GM23338 (cell line): ENCODE measurements around the gene ALDH8A1. TPM values are rescaled to one million over a fixed set of nuclear protein-coding genes. Genes with fewer than 3 reads are reported as not detected.

ENCODE experiments used
- ATAC-seq: fragments of 200-7000 bp; cut with Tn5 transposase; 3 replicates; pipeline ENCODE4 v1.9.1; 2020
- DNase-seq: peaks from one replicate; pipeline ENCODE4 v3.0.0-alpha.2; 2015; ENCODE audit warnings: low spot score
- H2AFZ ChIP-seq: fragments of 200-600 bp; sonication (generic); 2 replicates; pipeline ENCODE4 v1.8.0; 2016; ENCODE audit warnings: antibody characterized with exemption, mild to moderate bottlenecking, moderate library complexity
- H3F3A ChIP-seq: fragments of 200-600 bp; sonication (generic); replicated peaks from 2 replicates; pipeline ENCODE4 v1.8.0; 2017; ENCODE audit warnings: antibody characterized with exemption, mixed run types, low read depth
- H3K27ac ChIP-seq: fragments of 200-600 bp; sonication (generic); 2 replicates; pipeline ENCODE4 v1.6.1; 2016; ENCODE audit warnings: low read depth
- H3K27me3 ChIP-seq: fragments of 200-600 bp; sonication (generic); 2 replicates; pipeline ENCODE4 v1.8.0; 2016; ENCODE audit warnings: mild to moderate bottlenecking, mixed run types, moderate library complexity; ENCODE audit not compliant: insufficient read depth
- H3K36me3 ChIP-seq: fragments of 200-600 bp; sonication (generic); 2 replicates; pipeline ENCODE4 v1.8.0; 2016; ENCODE audit warnings: mild to moderate bottlenecking; ENCODE audit not compliant: insufficient read depth
- H3K4me1 ChIP-seq: fragments of 200-600 bp; sonication (generic); 2 replicates; pipeline ENCODE4 v1.8.0; 2016; ENCODE audit warnings: mild to moderate bottlenecking, moderate library complexity; ENCODE audit not compliant: insufficient read depth
- H3K4me2 ChIP-seq: fragments of 200-600 bp; sonication (generic); 2 replicates; pipeline ENCODE4 v1.7.1; 2017; ENCODE audit warnings: mixed run types
- H3K4me3 ChIP-seq: fragments of 200-600 bp; sonication (generic); 2 replicates; pipeline ENCODE4 v1.6.1; 2016; ENCODE audit warnings: mixed run types
- H3K79me2 ChIP-seq: fragments of 200-600 bp; sonication (generic); replicated peaks from 2 replicates; pipeline ENCODE4 v1.8.0; 2017; ENCODE audit warnings: mild to moderate bottlenecking; ENCODE audit not compliant: insufficient read depth
- H3K9me2 ChIP-seq: fragments of 200-600 bp; sonication (generic); 2 replicates; pipeline ENCODE4 v1.8.0; 2017; ENCODE audit not compliant: insufficient read depth
- H4K20me1 ChIP-seq: fragments of 200-600 bp; sonication (generic); replicated peaks from 2 replicates; pipeline ENCODE4 v1.8.0; 2017; ENCODE audit warnings: mild to moderate bottlenecking; ENCODE audit not compliant: insufficient read depth
- H3K27ac Mint-ChIP-seq: 2 replicates; pipeline ENCODE4 v1.8.0; 2020; ENCODE audit warnings: inconsistent platforms, mild to moderate bottlenecking, moderate library complexity, mixed read lengths
- H3K27me3 Mint-ChIP-seq: 3 replicates; pipeline ENCODE4 v1.8.0; 2022; ENCODE audit warnings: low read depth, mild to moderate bottlenecking, moderate library complexity, mixed read lengths, inconsistent platforms; ENCODE audit not compliant: insufficient read depth, poor library complexity
- H3K36me3 Mint-ChIP-seq: 3 replicates; pipeline ENCODE4 v1.8.0; 2021; ENCODE audit warnings: low read depth, mild to moderate bottlenecking, inconsistent platforms, moderate library complexity, mixed read lengths
- H3K4me1 Mint-ChIP-seq: 3 replicates; pipeline ENCODE4 v1.8.0; 2020; ENCODE audit warnings: mild to moderate bottlenecking, inconsistent platforms, mixed read lengths
- H3K4me3 Mint-ChIP-seq: 3 replicates; pipeline ENCODE4 v1.8.0; 2021; ENCODE audit warnings: moderate library complexity, mild to moderate bottlenecking, inconsistent platforms, mixed read lengths
- H3K9me3 Mint-ChIP-seq: 3 replicates; pipeline ENCODE4 v1.8.0; 2020; ENCODE audit warnings: moderate library complexity, mild to moderate bottlenecking, inconsistent platforms, mixed read lengths
- CREB1 ChIP-seq: fragments of 250-450 bp; sonication (Bioruptor Pico); IDR thresholded peaks from 2 replicates; pipeline ENCODE4 v1.5.0; 2020; ENCODE audit warnings: low read depth, mild to moderate bottlenecking, moderate library complexity
- CTCF ChIP-seq, 2 experiments: fragments of 200-600 bp in 1 of 2; sonication (generic) in 1 of 2; conservative IDR thresholded peaks; 2 replicates each; pipeline versions ENCODE4 v1.5.1 to v1.6.1; 2016 to 2017; ENCODE audit warnings: antibody characterized with exemption in 2 of 2, low read depth in 2 of 2, mild to moderate bottlenecking in 2 of 2, moderate library complexity in 1 of 2
- ETS1 ChIP-seq: IDR thresholded peaks from 2 replicates; pipeline ENCODE4 v1.6.1; 2016; ENCODE audit warnings: antibody characterized with exemption
- EZH2 ChIP-seq: fragments of 200-600 bp; sonication (generic); IDR thresholded peaks from one replicate; pipeline ENCODE4 v1.8.0; 2017; ENCODE audit warnings: antibody characterized with exemption, mild to moderate bottlenecking, low read depth; ENCODE audit not compliant: unreplicated experiment
- EZH2phosphoT487 ChIP-seq: fragments of 200-600 bp; sonication (generic); IDR thresholded peaks from one replicate; pipeline ENCODE4 v1.8.1; 2018; ENCODE audit warnings: antibody characterized with exemption; ENCODE audit not compliant: unreplicated experiment
- JUNB ChIP-seq: IDR thresholded peaks from one replicate; pipeline ENCODE4 v1.6.1; 2016; ENCODE audit warnings: antibody characterized with exemption; ENCODE audit not compliant: unreplicated experiment
- NANOG ChIP-seq: IDR thresholded peaks from 2 replicates; pipeline ENCODE4 v1.6.1; 2016; ENCODE audit warnings: antibody characterized with exemption, borderline replicate concordance
- POLR2AphosphoS5 ChIP-seq: IDR thresholded peaks from 2 replicates; pipeline ENCODE4 v1.6.1; 2016; ENCODE audit warnings: antibody characterized with exemption, low read depth
- STAT1 ChIP-seq: IDR thresholded peaks from one replicate; pipeline ENCODE4 v1.6.1; 2016; ENCODE audit warnings: antibody characterized with exemption; ENCODE audit not compliant: unreplicated experiment
- ZNF114 ChIP-seq: fragments of 250-450 bp; sonication (Bioruptor Pico); IDR thresholded peaks from 2 replicates; pipeline ENCODE4 v1.5.0; 2020; ENCODE audit warnings: mild to moderate bottlenecking, moderate library complexity
- ZNF331 ChIP-seq: fragments of 250-450 bp; sonication (Bioruptor Pico); IDR thresholded peaks from 2 replicates; pipeline ENCODE4 v1.5.0; 2020; ENCODE audit warnings: low read depth, mild to moderate bottlenecking, moderate library complexity
- ZNF462 ChIP-seq: fragments of 250-450 bp; sonication (Bioruptor Pico); IDR thresholded peaks from 2 replicates; pipeline ENCODE4 v1.5.0; 2020; ENCODE audit warnings: mild to moderate bottlenecking, moderate library complexity
- polyA plus RNA-seq: library from polyadenylated mRNA; unstranded; fragments of >200 nt; fragmentation: Nextera tagmentation; extraction: Ambion mirVana; gene quantifications from 2 replicates; pipeline ENCODE4 v1.2.1, GENCODE V29; 2016
- total RNA-seq: library from RNA; depleted of rRNA; stranded (reverse); fragments of >200 nt; shearing (Covaris generic); gene quantifications from 2 replicates; pipeline ENCODE4 v1.2.3, GENCODE V29; 2014
- TF ChIP-seq, protein P1 (sequence below): IDR thresholded peaks from one replicate; pipeline ENCODE4 v1.6.1; 2018; ENCODE audit warnings: antibody characterized with exemption; ENCODE audit not compliant: unreplicated experiment

Gene ALDH8A1
- total and polyA plus RNA-seq, 2 experiments from 2014 or later = not detected

GRCh38 chr6:134967711-134968110 lies 17.8 kb upstream of the ALDH8A1 start:
- no peaks in the 10 kb centered on the region for H3K9me3 Mint-ChIP-seq
- Histone ChIP-seq H3K9me2 (no peaks in the 10 kb centered on the region), H3F3A (no peaks in the 10 kb centered on the region), H3K79me2 (no peaks in the 10 kb centered on the region), H4K20me1 (0 out of 2 replicates have a peak, but pooled peaks cover 7% of the 10 kb centered on the region), H2AFZ (no peak overlapping the region), H3K36me3 (peaks cover 13% of the 10 kb centered on the region; the same call in 1 of the 2 replicates), H3K4me1 (peaks cover 13% of the 10 kb centered on the region), H3K4me3 (no peak overlapping the region), H3K4me2 (no peak overlapping the region), H3K27ac (no peak overlapping the region), H3K27me3 (no peaks in the 10 kb centered on the region)
- peaks cover 2% of the 10 kb centered on the region for H3K27me3 Mint-ChIP-seq
- no peak overlapping the region for H3K4me3 Mint-ChIP-seq
- no peak for DNase-seq
- TF ChIP-seq ETS1 (no peak), POLR2AphosphoS5 (no peak), JUNB (no peak), STAT1 (no peak), CREB1 (CRISPR knock-in tag) (no peak), EZH2phosphoT487 (no peak), ZNF331 (CRISPR knock-in tag) (no peak), ZNF462 (no peak), ZNF114 (CRISPR knock-in tag) (no peak), NANOG (no peak), CTCF (conservative IDR thresholded peaks at IDR 0.05; ENCODE audit: low read depth in 2 of 2) (no peak), EZH2 (no peak)
- TF ChIP-seq, protein P1, sequence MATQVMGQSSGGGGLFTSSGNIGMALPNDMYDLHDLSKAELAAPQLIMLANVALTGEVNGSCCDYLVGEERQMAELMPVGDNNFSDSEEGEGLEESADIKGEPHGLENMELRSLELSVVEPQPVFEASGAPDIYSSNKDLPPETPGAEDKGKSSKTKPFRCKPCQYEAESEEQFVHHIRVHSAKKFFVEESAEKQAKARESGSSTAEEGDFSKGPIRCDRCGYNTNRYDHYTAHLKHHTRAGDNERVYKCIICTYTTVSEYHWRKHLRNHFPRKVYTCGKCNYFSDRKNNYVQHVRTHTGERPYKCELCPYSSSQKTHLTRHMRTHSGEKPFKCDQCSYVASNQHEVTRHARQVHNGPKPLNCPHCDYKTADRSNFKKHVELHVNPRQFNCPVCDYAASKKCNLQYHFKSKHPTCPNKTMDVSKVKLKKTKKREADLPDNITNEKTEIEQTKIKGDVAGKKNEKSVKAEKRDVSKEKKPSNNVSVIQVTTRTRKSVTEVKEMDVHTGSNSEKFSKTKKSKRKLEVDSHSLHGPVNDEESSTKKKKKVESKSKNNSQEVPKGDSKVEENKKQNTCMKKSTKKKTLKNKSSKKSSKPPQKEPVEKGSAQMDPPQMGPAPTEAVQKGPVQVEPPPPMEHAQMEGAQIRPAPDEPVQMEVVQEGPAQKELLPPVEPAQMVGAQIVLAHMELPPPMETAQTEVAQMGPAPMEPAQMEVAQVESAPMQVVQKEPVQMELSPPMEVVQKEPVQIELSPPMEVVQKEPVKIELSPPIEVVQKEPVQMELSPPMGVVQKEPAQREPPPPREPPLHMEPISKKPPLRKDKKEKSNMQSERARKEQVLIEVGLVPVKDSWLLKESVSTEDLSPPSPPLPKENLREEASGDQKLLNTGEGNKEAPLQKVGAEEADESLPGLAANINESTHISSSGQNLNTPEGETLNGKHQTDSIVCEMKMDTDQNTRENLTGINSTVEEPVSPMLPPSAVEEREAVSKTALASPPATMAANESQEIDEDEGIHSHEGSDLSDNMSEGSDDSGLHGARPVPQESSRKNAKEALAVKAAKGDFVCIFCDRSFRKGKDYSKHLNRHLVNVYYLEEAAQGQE = no peak
- no peak for ATAC-seq
- peaks cover 4% of the 10 kb centered on the region; the same call in 1 of the 3 replicates for H3K36me3 Mint-ChIP-seq
- H3K4me1 Mint-ChIP-seq = peaks cover 13% of the 10 kb centered on the region
- H3K27ac Mint-ChIP-seq = no peak overlapping the region
